LNCAP (cell line): ENCODE data around the gene ANTXR1.

ENCODE experiments used
- TF ChIP-seq, protein P1 (sequence below): fragments of 450-650 bp; IDR thresholded peaks from 2 replicates; pipeline ENCODE4 v1.5.1; 2017; ENCODE audit warnings: mild to moderate bottlenecking

The ANTXR1 gene

GRCh38 chr2:69119104-69119894, 106.3 kb downstream of the ANTXR1 start:
- TF ChIP-seq, protein P1, sequence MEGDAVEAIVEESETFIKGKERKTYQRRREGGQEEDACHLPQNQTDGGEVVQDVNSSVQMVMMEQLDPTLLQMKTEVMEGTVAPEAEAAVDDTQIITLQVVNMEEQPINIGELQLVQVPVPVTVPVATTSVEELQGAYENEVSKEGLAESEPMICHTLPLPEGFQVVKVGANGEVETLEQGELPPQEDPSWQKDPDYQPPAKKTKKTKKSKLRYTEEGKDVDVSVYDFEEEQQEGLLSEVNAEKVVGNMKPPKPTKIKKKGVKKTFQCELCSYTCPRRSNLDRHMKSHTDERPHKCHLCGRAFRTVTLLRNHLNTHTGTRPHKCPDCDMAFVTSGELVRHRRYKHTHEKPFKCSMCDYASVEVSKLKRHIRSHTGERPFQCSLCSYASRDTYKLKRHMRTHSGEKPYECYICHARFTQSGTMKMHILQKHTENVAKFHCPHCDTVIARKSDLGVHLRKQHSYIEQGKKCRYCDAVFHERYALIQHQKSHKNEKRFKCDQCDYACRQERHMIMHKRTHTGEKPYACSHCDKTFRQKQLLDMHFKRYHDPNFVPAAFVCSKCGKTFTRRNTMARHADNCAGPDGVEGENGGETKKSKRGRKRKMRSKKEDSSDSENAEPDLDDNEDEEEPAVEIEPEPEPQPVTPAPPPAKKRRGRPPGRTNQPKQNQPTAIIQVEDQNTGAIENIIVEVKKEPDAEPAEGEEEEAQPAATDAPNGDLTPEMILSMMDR: no peak

- TF ChIP-seq, protein P1: no peak
Observed at GRCh38 chr2:69122271-69122670, 109.3 kb downstream of the ANTXR1 start.

DNA sequence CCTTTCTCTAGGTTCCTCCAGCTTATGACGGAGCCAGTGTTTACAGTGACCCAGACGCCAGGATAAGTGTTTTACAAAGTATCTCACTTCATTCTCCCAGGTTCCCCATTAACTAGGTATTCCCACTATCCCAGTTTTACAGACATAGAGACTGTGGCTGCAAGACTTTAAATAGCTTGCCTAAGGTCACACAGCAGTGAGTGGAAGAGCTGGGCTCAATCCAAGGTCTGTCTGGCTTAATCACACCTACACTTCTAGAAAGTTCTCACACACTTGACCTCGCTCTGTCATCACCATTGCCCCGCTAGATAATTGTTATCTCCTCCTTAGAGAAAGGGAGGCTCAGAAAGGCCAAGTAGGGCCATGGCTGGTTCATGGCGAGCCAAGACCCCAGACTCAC, 110.2 kb downstream of the ANTXR1 start:
- TF ChIP-seq, protein P1: no peak

GRCh38 chr2:69124343-69124742, 111.4 kb downstream of the ANTXR1 start:
- TF ChIP-seq, protein P1: no peak

GRCh38 chr2:69125816-69126215, 112.8 kb downstream of the ANTXR1 start:
- TF ChIP-seq, protein P1: no peak

DNA sequence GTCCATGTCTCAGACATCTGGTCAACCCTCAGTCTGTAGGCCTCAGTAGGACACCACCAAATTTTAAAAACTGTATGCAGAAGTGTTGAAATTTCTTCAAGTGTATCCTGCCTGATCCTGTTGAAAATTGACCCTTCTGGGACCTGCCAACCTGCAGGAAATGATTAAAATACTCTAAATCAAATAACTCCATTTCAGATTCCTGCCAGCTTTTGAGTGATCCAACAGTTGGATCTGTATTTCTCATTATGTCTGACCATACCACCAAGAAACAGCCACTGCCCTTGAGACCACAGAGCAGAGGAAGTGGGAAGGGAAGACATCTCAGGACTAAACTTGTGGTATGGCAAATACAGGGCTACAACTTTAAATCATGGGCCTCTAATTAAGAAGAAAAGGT, 113.4 kb downstream of the ANTXR1 start:
- TF ChIP-seq, protein P1: no peak

- TF ChIP-seq, protein P1: no peak
Observed at GRCh38 chr2:69131452-69131851, 118.5 kb downstream of the ANTXR1 start.
